ENCODE data around the gene ZNF19. TPM values are rescaled to one million over a fixed set of nuclear protein-coding genes. Genes with fewer than 3 reads are reported as not detected.

The ZNF19 gene
- total RNA-seq, 1 experiment from 2014 or later = 4.7 TPM

- Mint-ChIP-seq H3K9me3 (no peaks in the 10 kb centered on the region; a peak in 1 of 5 replicates), H3K4me3 (peak overlapping the region; percentile 94 to 96), H3K27ac (no peak overlapping the region), H3K36me3 (ENCODE audit: insufficient read depth in 1 of 3, low read depth in 3 of 3) (peaks cover 5 to 6% (median 6%) of the 10 kb centered on the region in 3 experiments; a peak in 6 of 7 replicates), H3K27me3 (ENCODE audit: low read depth) (no peaks in the 10 kb centered on the region; the same call in 1 of the 2 replicates), H3K4me1 (peaks cover 13 to 20% of the 10 kb centered on the region in 2 experiments)
- Histone ChIP-seq H3K18ac (ENCODE audit: insufficient read length, low read depth, low read length) (no peak overlapping the region), H3K4me1 (ENCODE audit: insufficient read depth, low read length) (no peaks in the 10 kb centered on the region; the same call in 1 of the 2 replicates), H2BK5ac (ENCODE audit: insufficient read length, low read length) (no peak overlapping the region), H2AK5ac (ENCODE audit: insufficient read length, low read length) (no peak overlapping the region), H4K91ac (ENCODE audit: insufficient read length, low read depth, low read length) (no peak overlapping the region), H4K20me1 (ENCODE audit: control insufficient read depth, insufficient read depth, insufficient read length) (no peaks in the 10 kb centered on the region), H2BK12ac (ENCODE audit: insufficient read length, low read depth, low read length) (no peak overlapping the region), H4K5ac (ENCODE audit: insufficient read length, low read depth, low read length) (no peak overlapping the region), H3K23ac (ENCODE audit: insufficient read length, low read depth, low read length) (no peak overlapping the region), H3K9me3 (ENCODE audit: control insufficient read depth, low read depth, low read length) (no peaks in the 10 kb centered on the region), H3K4me2 (ENCODE audit: insufficient read depth, insufficient read length, low read length) (peak overlapping the region; percentile 84), H3K79me2 (ENCODE audit: insufficient read depth, low read length) (peaks cover 4% of the 10 kb centered on the region; the same call in 1 of the 2 replicates), H3K79me1 (ENCODE audit: insufficient read depth, low read depth, low read length, poor library complexity, severe bottlenecking) (no peaks in the 10 kb centered on the region), H3K14ac (ENCODE audit: insufficient read depth, low read length) (no peak overlapping the region), H3K23me2 (ENCODE audit: insufficient read length, low read depth, low read length, poor library complexity, severe bottlenecking) (peaks cover 3% of the 10 kb centered on the region), H3K9ac (ENCODE audit: extremely low read depth, insufficient read length, low read length) (peak overlapping the region; percentile 84), H3K27me3 (ENCODE audit: insufficient read depth, low read length) (no peaks in the 10 kb centered on the region), H3K56ac (ENCODE audit: insufficient read length, low read depth, low read length) (no peak overlapping the region), H3K27ac (ENCODE audit: insufficient read length, low read depth, low read length) (no peak overlapping the region), H2AFZ (ENCODE audit: low read length) (no peak overlapping the region), H2BK20ac (ENCODE audit: low read depth, low read length, poor library complexity, severe bottlenecking) (no peak overlapping the region), H3K4ac (ENCODE audit: low read depth, low read length) (no peak overlapping the region), H4K8ac (replicated peaks; ENCODE audit: insufficient read length, low read depth, low read length) (no peak overlapping the region), H2BK120ac (ENCODE audit: low read depth, low read length, poor library complexity, severe bottlenecking) (no peak overlapping the region), H2BK15ac (ENCODE audit: low read depth, low read length) (no peak overlapping the region), H3T11ph (ENCODE audit: low read length) (no peak overlapping the region)
- DNase-seq = no peak
- TF ChIP-seq, protein P1, sequence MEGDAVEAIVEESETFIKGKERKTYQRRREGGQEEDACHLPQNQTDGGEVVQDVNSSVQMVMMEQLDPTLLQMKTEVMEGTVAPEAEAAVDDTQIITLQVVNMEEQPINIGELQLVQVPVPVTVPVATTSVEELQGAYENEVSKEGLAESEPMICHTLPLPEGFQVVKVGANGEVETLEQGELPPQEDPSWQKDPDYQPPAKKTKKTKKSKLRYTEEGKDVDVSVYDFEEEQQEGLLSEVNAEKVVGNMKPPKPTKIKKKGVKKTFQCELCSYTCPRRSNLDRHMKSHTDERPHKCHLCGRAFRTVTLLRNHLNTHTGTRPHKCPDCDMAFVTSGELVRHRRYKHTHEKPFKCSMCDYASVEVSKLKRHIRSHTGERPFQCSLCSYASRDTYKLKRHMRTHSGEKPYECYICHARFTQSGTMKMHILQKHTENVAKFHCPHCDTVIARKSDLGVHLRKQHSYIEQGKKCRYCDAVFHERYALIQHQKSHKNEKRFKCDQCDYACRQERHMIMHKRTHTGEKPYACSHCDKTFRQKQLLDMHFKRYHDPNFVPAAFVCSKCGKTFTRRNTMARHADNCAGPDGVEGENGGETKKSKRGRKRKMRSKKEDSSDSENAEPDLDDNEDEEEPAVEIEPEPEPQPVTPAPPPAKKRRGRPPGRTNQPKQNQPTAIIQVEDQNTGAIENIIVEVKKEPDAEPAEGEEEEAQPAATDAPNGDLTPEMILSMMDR (conservative IDR thresholded peaks at IDR 0.05) = 0 out of 3 replicates have a peak, but pooled peaks have one; percentile 11
- no CpG with 5 or more reads among the region's 1 CpG for WGBS (ENCODE audit: extremely low coverage, insufficient read length, low lambda C conversion rate)
These were observed 28.2 kb downstream of the ZNF19 start for GRCh38 chr16:71460941-71461340.

Measured in H9 (cell line).